A549 (cell line): ENCODE results near the gene GPSM3. TPM values are rescaled to one million over a fixed set of nuclear protein-coding genes. Genes with fewer than 3 reads are reported as not detected.
"Not testable (repeated sequence)": the region's sequence is repeated elsewhere in the genome, so short reads cannot be mapped to it uniquely, and the experiment has no call there.

Experiments
- ATAC-seq, 2 experiments: fragments of 200-7000 bp in 1 of 2; fragments of >200 bp in 1 of 2; cut with Nextera tagmentation in 1 of 2; cut with Tn5 transposase in 1 of 2; 3 replicates each; pipeline versions ENCODE4 v1.8.0 to v1.9.1; 2018 to 2020; ENCODE audit warnings: mild to moderate bottlenecking in 1 of 2, moderate library complexity in 1 of 2
- CTCF ChIA-PET: fragments of 300-600 bp; sonication (Branson Sonifier 250); formaldehyde crosslinking; extraction: SDS; loops from one replicate; lab custom pipeline; 2021; ENCODE audit warnings: antibody characterized with exemption, inconsistent platforms; lab: Yijun Ruan, JAX
- POLR2A ChIA-PET: fragments of 350-600 bp; formaldehyde crosslinking; extraction: SDS; loops from one replicate; lab custom pipeline; 2021; ENCODE audit warnings: antibody characterized with exemption, inconsistent platforms; lab: Yijun Ruan, JAX
- DNase-seq, 2 experiments: peaks; one replicate each; pipeline versions ENCODE4 v3.0.0 to v3.0.0-alpha.2; 2011 to 2016; ENCODE audit warnings: low read depth in 1 of 2, low spot score in 1 of 2
- FAIRE-seq: peaks from 2 replicates; lab custom pipeline; 2011; peaks lifted over from hg19 to GRCh38; lab: Jason Lieb, UNC
- H3K27ac ChIP-seq, 2 experiments: fragments of >200 bp; sonication (Bioruptor Twin); formaldehyde crosslinking; 3 replicates each; pipeline ENCODE4 v1.5.1; 2016 to 2017
- H3K4me1 ChIP-seq: fragments of >200 bp; sonication (Bioruptor Twin); formaldehyde crosslinking; 3 replicates; pipeline ENCODE4 v1.6.1; 2016
- H3K4me2 ChIP-seq: fragments of >200 bp; sonication (Bioruptor Twin); formaldehyde crosslinking; 3 replicates; pipeline ENCODE4 v1.6.1; 2016
- H3K4me3 ChIP-seq: fragments of >200 bp; sonication (Bioruptor Twin); formaldehyde crosslinking; 3 replicates; pipeline ENCODE4 v1.5.1; 2016
- H3K9me3 ChIP-seq: fragments of >200 bp; sonication (Bioruptor Twin); formaldehyde crosslinking; 3 replicates; pipeline ENCODE4 v1.6.1; 2016
- ATOH8 ChIP-seq: fragments of 250-450 bp; sonication (Bioruptor Pico); IDR thresholded peaks from 2 replicates; pipeline ENCODE4 v1.5.0; 2020; ENCODE audit warnings: low read depth, mild to moderate bottlenecking, moderate library complexity
- BHLHE40 ChIP-seq: IDR thresholded peaks from 2 replicates; pipeline ENCODE4 v1.6.1; 2012; ENCODE audit warnings: low read depth, low read length, inconsistent platforms
- CEBPB ChIP-seq, 2 experiments: fragments of >200 bp in 1 of 2; sonication (Bioruptor Twin) in 1 of 2; formaldehyde crosslinking in 1 of 2; IDR thresholded peaks; 2 replicates each; pipeline ENCODE4 v1.6.1; 2012 to 2016
- EHMT2 ChIP-seq: fragments of 200-600 bp; sonication (generic); IDR thresholded peaks from 2 replicates; pipeline ENCODE4 v1.6.1; 2016; ENCODE audit warnings: antibody characterized with exemption, low read depth, mild to moderate bottlenecking, moderate library complexity
- EP300 ChIP-seq, 2 experiments: fragments of >200 bp; sonication (Bioruptor Twin); formaldehyde crosslinking; IDR thresholded peaks; 2 replicates in 1 of 2; 3 replicates in 1 of 2; pipeline ENCODE4 v1.6.1; 2016 to 2017
- FOXS1 ChIP-seq: fragments of 250-450 bp; sonication (Bioruptor Pico); IDR thresholded peaks from 2 replicates; pipeline ENCODE4 v1.5.0; 2020; ENCODE audit warnings: mild to moderate bottlenecking, moderate library complexity
- HOXA7 ChIP-seq: fragments of 250-450 bp; sonication (Bioruptor Pico); IDR thresholded peaks from 2 replicates; pipeline ENCODE4 v1.5.0; 2020; ENCODE audit warnings: mild to moderate bottlenecking, moderate library complexity
- KDM1A ChIP-seq: fragments of 200-600 bp; sonication (generic); IDR thresholded peaks from 2 replicates; pipeline ENCODE4 v1.6.1; 2016; ENCODE audit warnings: low read depth, mild to moderate bottlenecking
- KDM5A ChIP-seq: fragments of 200-600 bp; sonication (generic); IDR thresholded peaks from 2 replicates; pipeline ENCODE4 v1.6.1; 2016; ENCODE audit warnings: antibody characterized with exemption, mild to moderate bottlenecking
- MAZ ChIP-seq: fragments of 150-350 bp; IDR thresholded peaks from 2 replicates; pipeline ENCODE4 v1.6.1; 2014; ENCODE audit warnings: antibody characterized with exemption, low read depth, low read length, borderline replicate concordance
- MYC ChIP-seq: IDR thresholded peaks from 2 replicates; pipeline ENCODE4 v1.6.1; 2012; ENCODE audit warnings: mild to moderate bottlenecking, inconsistent platforms, low read length, improper control_type of control experiment, borderline replicate concordance
- NPAS2 ChIP-seq: fragments of 250-450 bp; sonication (Bioruptor Pico); IDR thresholded peaks from 2 replicates; pipeline ENCODE4 v1.8.0; 2022; ENCODE audit warnings: mild to moderate bottlenecking, moderate library complexity, borderline replicate concordance
- NR3C1 ChIP-seq: fragments of >200 bp; sonication (Bioruptor Twin); formaldehyde crosslinking; IDR thresholded peaks from 3 replicates; pipeline ENCODE4 v1.6.1; 2017
- POLR2A ChIP-seq: IDR thresholded peaks from 2 replicates; pipeline ENCODE4 v1.6.1; 2012; ENCODE audit warnings: mild to moderate bottlenecking, low read length
- RCOR1 ChIP-seq: fragments of 150-350 bp; IDR thresholded peaks from 2 replicates; pipeline ENCODE4 v1.6.1; 2014; ENCODE audit warnings: antibody characterized with exemption, low read length, low read depth
- SMC3 ChIP-seq: fragments of >200 bp; sonication (Bioruptor Twin); formaldehyde crosslinking; IDR thresholded peaks from 3 replicates; pipeline ENCODE4 v1.6.1; 2018; ENCODE audit warnings: inconsistent platforms
- SREBF2 ChIP-seq: fragments of 450-650 bp; IDR thresholded peaks from 2 replicates; pipeline ENCODE4 v1.6.1; 2014; ENCODE audit warnings: mild to moderate bottlenecking, moderate library complexity
- ZC3H11A ChIP-seq: fragments of 450-650 bp; IDR thresholded peaks from 2 replicates; pipeline ENCODE4 v1.6.1; 2014; ENCODE audit warnings: antibody characterized with exemption, mild to moderate bottlenecking
- ZFP36 ChIP-seq: fragments of 450-650 bp; IDR thresholded peaks from 2 replicates; pipeline ENCODE4 v1.6.1; 2014; ENCODE audit warnings: borderline replicate concordance; ENCODE audit not compliant: partially characterized antibody
- WGBS: methylation state at CpG from one replicate; pipeline ENCODE4 v1.1.6; 2017; ENCODE audit errors: missing lambda C conversion rate; 5-methylcytosine and 5-hydroxymethylcytosine counted together
- polyA plus RNA-seq, 4 experiments: library from polyadenylated mRNA; depleted of rRNA in 3 of 4; stranded (reverse); fragments of >200 nt; fragmentation: RNase III in 1 of 4; extraction: RNeasy Plus Mini Kit Qiagen cat#74134 plus additional on column Dnase treatment in 1 of 4; gene quantifications; 2 replicates in 3 of 4; 3 replicates in 1 of 4; pipeline ENCODE4 v1.2.3, GENCODE V29; 2011 to 2017
- TF ChIP-seq, protein P1 (sequence below): IDR thresholded peaks from 2 replicates; pipeline ENCODE4 v1.6.1; 2012; ENCODE audit warnings: low read depth, borderline replicate concordance
- TF ChIP-seq, protein P2 (sequence below): IDR thresholded peaks from 2 replicates; pipeline ENCODE4 v1.6.1; 2012
- TF ChIP-seq, protein P3 (sequence below): fragments of >200 bp; sonication (Bioruptor Twin); formaldehyde crosslinking; IDR thresholded peaks from 3 replicates; pipeline ENCODE4 v1.5.1; 2016
- TF ChIP-seq, protein P4 (sequence below): fragments of 150-350 bp; IDR thresholded peaks from 2 replicates; pipeline ENCODE4 v1.6.1; 2014; ENCODE audit warnings: low read depth, mild to moderate bottlenecking, low read length
- TF ChIP-seq, protein P5 (sequence below): fragments of 250-450 bp; sonication (Bioruptor Pico); IDR thresholded peaks from 2 replicates; pipeline ENCODE4 v1.5.0; 2021; ENCODE audit warnings: mild to moderate bottlenecking, moderate library complexity, borderline replicate concordance

GPSM3 gene
- polyA plus RNA-seq, 2 of the 4 experiments (the other 2 are of a cell fraction), result 0.19 to 0.36 TPM

- POLR2A ChIA-PET, result no interaction called here
Observed at GRCh38 chr6:32212076-32212760, 19.8 kb upstream of the GPSM3 start.

GRCh38 chr6:32211432-32211831, 19.0 kb upstream of the GPSM3 start:
- FAIRE-seq, POLR2A ChIA-PET, DNase-seq, H3K27ac ChIP-seq, H3K4me2 ChIP-seq, H3K9me3 ChIP-seq, ATAC-seq, H3K4me1 ChIP-seq, H3K4me3 ChIP-seq: not testable (repeated sequence)
- WGBS, result 60% methylated on average over 4 of the region's 4 CpGs
- peak; percentile 79 for TF ChIP-seq ZC3H11A
- CTCF ChIA-PET, result interaction anchor here (1.0 to 1.5 kb wide), 2 partner anchors 16 to 23 kb away, joined by 3 read pairs; no protein-coding TSS in a partner anchor

More at GRCh38 chr6:32212076-32212760, 19.8 kb upstream of the GPSM3 start:
- Histone ChIP-seq H3K4me3 (no peak overlapping the region), H3K4me2 (no peak overlapping the region), H3K4me1 (no peaks in the 10 kb centered on the region), H3K9me3 (no peaks in the 10 kb centered on the region), H3K27ac (no peak overlapping the region)
- DNase-seq (no peak), FAIRE-seq (no peak), ATAC-seq (no peak)
- TF ChIP-seq EP300 (IDR thresholded peaks at IDR 0.05) (no peak), CEBPB (IDR thresholded peaks at IDR 0.05) (no peak), KDM1A (no peak), NR3C1 (no peak)
- TF ChIP-seq, protein P1, sequence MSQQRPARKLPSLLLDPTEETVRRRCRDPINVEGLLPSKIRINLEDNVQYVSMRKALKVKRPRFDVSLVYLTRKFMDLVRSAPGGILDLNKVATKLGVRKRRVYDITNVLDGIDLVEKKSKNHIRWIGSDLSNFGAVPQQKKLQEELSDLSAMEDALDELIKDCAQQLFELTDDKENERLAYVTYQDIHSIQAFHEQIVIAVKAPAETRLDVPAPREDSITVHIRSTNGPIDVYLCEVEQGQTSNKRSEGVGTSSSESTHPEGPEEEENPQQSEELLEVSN, result no peak
- TF ChIP-seq, protein P2, sequence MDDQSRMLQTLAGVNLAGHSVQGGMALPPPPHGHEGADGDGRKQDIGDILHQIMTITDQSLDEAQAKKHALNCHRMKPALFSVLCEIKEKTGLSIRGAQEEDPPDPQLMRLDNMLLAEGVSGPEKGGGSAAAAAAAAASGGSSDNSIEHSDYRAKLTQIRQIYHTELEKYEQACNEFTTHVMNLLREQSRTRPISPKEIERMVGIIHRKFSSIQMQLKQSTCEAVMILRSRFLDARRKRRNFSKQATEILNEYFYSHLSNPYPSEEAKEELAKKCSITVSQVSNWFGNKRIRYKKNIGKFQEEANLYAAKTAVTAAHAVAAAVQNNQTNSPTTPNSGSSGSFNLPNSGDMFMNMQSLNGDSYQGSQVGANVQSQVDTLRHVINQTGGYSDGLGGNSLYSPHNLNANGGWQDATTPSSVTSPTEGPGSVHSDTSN, result no peak
- TF ChIP-seq, protein P3, sequence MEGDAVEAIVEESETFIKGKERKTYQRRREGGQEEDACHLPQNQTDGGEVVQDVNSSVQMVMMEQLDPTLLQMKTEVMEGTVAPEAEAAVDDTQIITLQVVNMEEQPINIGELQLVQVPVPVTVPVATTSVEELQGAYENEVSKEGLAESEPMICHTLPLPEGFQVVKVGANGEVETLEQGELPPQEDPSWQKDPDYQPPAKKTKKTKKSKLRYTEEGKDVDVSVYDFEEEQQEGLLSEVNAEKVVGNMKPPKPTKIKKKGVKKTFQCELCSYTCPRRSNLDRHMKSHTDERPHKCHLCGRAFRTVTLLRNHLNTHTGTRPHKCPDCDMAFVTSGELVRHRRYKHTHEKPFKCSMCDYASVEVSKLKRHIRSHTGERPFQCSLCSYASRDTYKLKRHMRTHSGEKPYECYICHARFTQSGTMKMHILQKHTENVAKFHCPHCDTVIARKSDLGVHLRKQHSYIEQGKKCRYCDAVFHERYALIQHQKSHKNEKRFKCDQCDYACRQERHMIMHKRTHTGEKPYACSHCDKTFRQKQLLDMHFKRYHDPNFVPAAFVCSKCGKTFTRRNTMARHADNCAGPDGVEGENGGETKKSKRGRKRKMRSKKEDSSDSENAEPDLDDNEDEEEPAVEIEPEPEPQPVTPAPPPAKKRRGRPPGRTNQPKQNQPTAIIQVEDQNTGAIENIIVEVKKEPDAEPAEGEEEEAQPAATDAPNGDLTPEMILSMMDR, result no peak
- TF ChIP-seq, protein P4, sequence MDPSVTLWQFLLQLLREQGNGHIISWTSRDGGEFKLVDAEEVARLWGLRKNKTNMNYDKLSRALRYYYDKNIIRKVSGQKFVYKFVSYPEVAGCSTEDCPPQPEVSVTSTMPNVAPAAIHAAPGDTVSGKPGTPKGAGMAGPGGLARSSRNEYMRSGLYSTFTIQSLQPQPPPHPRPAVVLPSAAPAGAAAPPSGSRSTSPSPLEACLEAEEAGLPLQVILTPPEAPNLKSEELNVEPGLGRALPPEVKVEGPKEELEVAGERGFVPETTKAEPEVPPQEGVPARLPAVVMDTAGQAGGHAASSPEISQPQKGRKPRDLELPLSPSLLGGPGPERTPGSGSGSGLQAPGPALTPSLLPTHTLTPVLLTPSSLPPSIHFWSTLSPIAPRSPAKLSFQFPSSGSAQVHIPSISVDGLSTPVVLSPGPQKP, result no peak
- 64% methylated on average over 11 of the region's 12 CpGs for WGBS
- CTCF ChIA-PET, result interaction anchor here (1.5 kb wide), 1 partner anchor 17 kb away, joined by 3 read pairs; no protein-coding TSS in a partner anchor

DNA sequence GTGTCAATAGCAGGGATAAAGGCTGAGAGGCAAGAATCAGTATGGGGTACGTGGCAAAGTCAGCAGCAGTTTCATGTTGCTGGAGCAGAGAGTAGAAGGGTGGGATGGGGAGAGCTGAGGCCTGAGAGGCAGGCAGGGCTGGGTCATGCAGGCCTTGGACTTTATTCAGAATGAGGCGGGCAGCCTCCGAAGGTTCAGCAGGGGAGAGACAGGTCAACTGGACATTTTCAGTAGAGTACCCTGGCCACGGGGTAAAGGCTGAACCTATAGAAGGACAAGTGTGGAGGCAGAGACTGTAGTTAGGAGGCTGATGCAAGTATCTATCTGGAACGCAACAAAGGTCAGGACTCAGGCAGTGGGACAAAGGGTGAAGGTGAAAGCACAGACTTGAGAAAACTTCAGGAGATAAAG, 17.8 kb upstream of the GPSM3 start:
- H3K4me1 ChIP-seq, result no peaks in the 10 kb centered on the region
- POLR2A ChIA-PET, result no interaction called here
- no peak overlapping the region for H3K27ac ChIP-seq
- H3K4me2 ChIP-seq, result no peak overlapping the region
- CTCF ChIA-PET, result interaction anchor here (0.7 to 1.4 kb wide), 2 partner anchors 15 to 94 kb away, joined by 3 read pairs; no protein-coding TSS in a partner anchor
- WGBS, result 61% methylated on average over 5 of the region's 5 CpGs
- no peak; a peak in 1 of 6 replicates for ATAC-seq
- no peaks in the 10 kb centered on the region for H3K9me3 ChIP-seq
- FAIRE-seq, result no peak
- no peak for DNase-seq
- no peak overlapping the region for H3K4me3 ChIP-seq
- no peak for TF ChIP-seq SMC3
- TF ChIP-seq RCOR1, result no peak
- no peak for TF ChIP-seq BHLHE40
- no peak for TF ChIP-seq POLR2A
- no peak for TF ChIP-seq EHMT2
- TF ChIP-seq ZC3H11A, result no peak
- TF ChIP-seq, protein P5, sequence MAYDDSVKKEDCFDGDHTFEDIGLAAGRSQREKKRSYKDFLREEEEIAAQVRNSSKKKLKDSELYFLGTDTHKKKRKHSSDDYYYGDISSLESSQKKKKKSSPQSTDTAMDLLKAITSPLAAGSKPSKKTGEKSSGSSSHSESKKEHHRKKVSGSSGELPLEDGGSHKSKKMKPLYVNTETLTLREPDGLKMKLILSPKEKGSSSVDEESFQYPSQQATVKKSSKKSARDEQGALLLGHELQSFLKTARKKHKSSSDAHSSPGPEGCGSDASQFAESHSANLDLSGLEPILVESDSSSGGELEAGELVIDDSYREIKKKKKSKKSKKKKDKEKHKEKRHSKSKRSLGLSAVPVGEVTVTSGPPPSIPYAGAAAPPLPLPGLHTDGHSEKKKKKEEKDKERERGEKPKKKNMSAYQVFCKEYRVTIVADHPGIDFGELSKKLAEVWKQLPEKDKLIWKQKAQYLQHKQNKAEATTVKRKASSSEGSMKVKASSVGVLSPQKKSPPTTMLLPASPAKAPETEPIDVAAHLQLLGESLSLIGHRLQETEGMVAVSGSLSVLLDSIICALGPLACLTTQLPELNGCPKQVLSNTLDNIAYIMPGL (CRISPR knock-in tag), result no peak
- no peak for TF ChIP-seq SREBF2
- no peak for TF ChIP-seq ATOH8
- no peak for TF ChIP-seq KDM5A
- TF ChIP-seq FOXS1, result no peak
- TF ChIP-seq MYC, result no peak
- no peak for TF ChIP-seq HOXA7
- no peak for TF ChIP-seq ZFP36
- no peak for TF ChIP-seq MAZ
- no peak for TF ChIP-seq NPAS2 (CRISPR knock-in tag)
- TF ChIP-seq EP300 (IDR thresholded peaks at IDR 0.05), result no peak
